Measurements from ENCODE around the gene SH3RF2. TPM values are rescaled to one million over a fixed set of nuclear protein-coding genes. Genes with fewer than 3 reads are reported as not detected.
A peak's percentile ranks its signal among the peaks of the same experiment; 100 is the strongest.

SH3RF2 gene
- total and polyA plus RNA-seq, 2 of the 13 experiments (the other 11 are each of a cell fraction or from before 2014, with no cell fraction given): 2.6 to 3.7 TPM

DNA sequence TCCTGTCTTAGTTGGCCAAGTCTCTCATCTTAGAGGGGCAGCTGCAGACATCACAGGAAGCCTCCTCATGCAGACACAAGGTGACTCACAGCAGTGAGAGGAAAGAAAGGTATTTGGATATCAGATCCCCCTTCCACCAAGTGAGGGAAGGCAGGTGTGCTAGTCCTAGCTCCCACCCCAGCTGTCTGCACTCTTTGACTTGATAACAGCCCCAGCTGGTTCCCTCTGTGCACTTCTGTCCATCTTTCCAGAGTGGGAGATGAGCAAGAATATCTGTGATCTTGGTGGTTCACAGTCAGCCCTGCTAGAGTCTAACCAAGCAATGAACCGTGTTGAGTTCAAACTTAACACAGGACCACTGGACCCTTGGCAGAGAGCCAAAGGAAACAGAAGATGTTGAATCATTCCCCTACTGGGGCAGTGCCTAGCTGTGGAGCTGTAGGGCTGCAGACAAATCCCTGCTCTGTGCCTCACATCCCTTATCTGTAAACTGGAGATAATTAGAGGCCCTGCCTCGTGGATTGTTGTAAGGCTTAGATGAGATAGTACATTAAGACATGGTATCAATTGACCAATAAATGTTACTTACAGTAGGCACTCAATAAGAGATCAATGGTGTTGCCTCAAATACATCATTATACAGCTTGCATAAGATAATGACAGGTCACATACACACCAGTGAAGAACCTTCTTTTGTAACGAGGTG lies 39.1 kb downstream of the SH3RF2 start:
- peak; percentile 94 for FAIRE-seq
- CTCF ChIA-PET (ENCODE audit: low intra/inter-chr PET ratio, low total read pairs): no interaction called here
- ATAC-seq: peak; percentile 80
- Histone ChIP-seq H3K79me2 (ENCODE audit: insufficient read depth, low read length) (no peaks in the 10 kb centered on the region), H3K9me3 (ENCODE audit: low read length) (no peaks in the 10 kb centered on the region; the same call in 1 of the 2 replicates), H2AFZ (ENCODE audit: low read length) (no peak overlapping the region), H3K36me3 (replicated peaks in 1 of 2; ENCODE audit: control insufficient read depth in 1 of 2, insufficient read depth in 2 of 2, low read length in 2 of 2) (no peaks in the 10 kb centered on the region), H3K4me2 (ENCODE audit: low read depth, low read length) (peak overlapping the region; percentile 40), H3K27me3 (ENCODE audit: control insufficient read depth in 1 of 2, insufficient read depth in 2 of 2, low read length in 2 of 2) (no peaks in the 10 kb centered on the region), H4K20me1 (ENCODE audit: insufficient read depth, low read length) (no peaks in the 10 kb centered on the region), H3K4me1 (ENCODE audit: insufficient read depth, low read length) (peaks cover 75% of the 10 kb centered on the region), H3K9ac (ENCODE audit: insufficient read depth, low read depth, low read length) (no peak overlapping the region), H3K27ac (ENCODE audit: extremely low read length, insufficient read depth, low read length) (peak overlapping the region; percentile 5), H3K4me3 (replicated peaks in 1 of 3; ENCODE audit: insufficient read depth in 1 of 3, low read depth in 2 of 3, low read length in 3 of 3) (no peak overlapping the region)
- peak; percentile 93 for DNase-seq (ENCODE audit: low spot score)
- in situ Hi-C loops (cut with HindIII; ENCODE audit: extremely low pct_ligation_motif_present, low pct_unique_long_range_greater_than_20kb): no loop called here
- WGBS (ENCODE audit: low lambda C conversion rate): 26% methylated on average over 3 of the region's 3 CpGs
- intact Hi-C loops (cut with micrococcal nuclease; ENCODE audit: unreplicated experiment): loop anchor here (5.0 to 10.0 kb wide), 2 partner anchors 52 to 121 kb away; no protein-coding TSS in a partner anchor
- no TSS peak for BruUV-seq (replicated peaks)
- POLR2A ChIA-PET: interaction anchor here (0.5 to 1.6 kb wide), 6 partner anchors 13 to 164 kb away, joined by 3 to 8 read pairs (median 3); partner anchors contain the start of gene SH3RF2
- no peak for TF ChIP-seq ZNF451 (CRISPR knock-in tag; IDR thresholded peaks at IDR 0.05)
- peak; percentile 46; the same call in 1 of the 2 replicates for TF ChIP-seq NR2C2 (CRISPR knock-in tag; IDR thresholded peaks at IDR 0.05; ENCODE audit: borderline replicate concordance)
- peak; percentile 13; the same call in 1 of the 2 replicates for TF ChIP-seq CREM (IDR thresholded peaks at IDR 0.05)
- TF ChIP-seq CREM (CRISPR knock-in tag; IDR thresholded peaks at IDR 0.05): no peak
- no peak for TF ChIP-seq ZNF576 (CRISPR knock-in tag; IDR thresholded peaks at IDR 0.05)
- no peak for TF ChIP-seq ZNF44 (CRISPR knock-in tag; IDR thresholded peaks at IDR 0.05)
- TF ChIP-seq, protein P1, sequence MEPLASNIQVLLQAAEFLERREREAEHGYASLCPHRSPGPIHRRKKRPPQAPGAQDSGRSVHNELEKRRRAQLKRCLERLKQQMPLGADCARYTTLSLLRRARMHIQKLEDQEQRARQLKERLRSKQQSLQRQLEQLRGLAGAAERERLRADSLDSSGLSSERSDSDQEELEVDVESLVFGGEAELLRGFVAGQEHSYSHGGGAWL (CRISPR knock-in tag; IDR thresholded peaks at IDR 0.05): no peak
- TF ChIP-seq XRCC5 (optimal IDR thresholded peaks at IDR 0.05; ENCODE audit: low read length): peak; percentile 12
- TF ChIP-seq, protein P2, sequence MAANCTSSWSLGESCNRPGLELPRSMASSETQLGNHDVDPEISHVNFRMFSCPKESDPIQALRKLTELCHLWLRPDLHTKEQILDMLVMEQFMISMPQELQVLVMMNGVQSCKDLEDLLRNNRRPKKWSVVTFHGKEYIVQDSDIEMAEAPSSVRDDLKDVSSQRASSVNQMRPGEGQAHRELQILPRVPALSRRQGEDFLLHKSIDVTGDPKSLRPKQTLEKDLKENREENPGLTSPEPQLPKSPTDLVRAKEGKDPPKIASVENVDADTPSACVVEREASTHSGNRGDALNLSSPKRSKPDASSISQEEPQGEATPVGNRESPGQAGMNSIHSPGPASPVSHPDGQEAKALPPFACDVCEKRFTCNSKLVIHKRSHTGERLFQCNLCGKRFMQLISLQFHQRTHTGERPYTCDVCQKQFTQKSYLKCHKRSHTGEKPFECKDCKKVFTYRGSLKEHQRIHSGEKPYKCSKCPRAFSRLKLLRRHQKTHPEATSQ (CRISPR knock-in tag; IDR thresholded peaks at IDR 0.05; ENCODE audit: borderline replicate concordance): peak; percentile 77; the same call in 1 of the 2 replicates
- no peak for TF ChIP-seq ZNF615 (CRISPR knock-in tag; IDR thresholded peaks at IDR 0.05; ENCODE audit: borderline replicate concordance)
- TF ChIP-seq NFE2 (CRISPR knock-in tag; IDR thresholded peaks at IDR 0.05): no peak; the same call in 1 of the 2 replicates
- TF ChIP-seq HMG20A (CRISPR knock-in tag; IDR thresholded peaks at IDR 0.05; ENCODE audit: borderline replicate concordance): peak; percentile 77
- TF ChIP-seq KMT2A (CRISPR knock-in tag; IDR thresholded peaks at IDR 0.05): no peak
- TF ChIP-seq, protein P3, sequence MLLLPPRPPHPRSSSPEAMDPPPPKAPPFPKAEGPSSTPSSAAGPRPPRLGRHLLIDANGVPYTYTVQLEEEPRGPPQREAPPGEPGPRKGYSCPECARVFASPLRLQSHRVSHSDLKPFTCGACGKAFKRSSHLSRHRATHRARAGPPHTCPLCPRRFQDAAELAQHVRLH (CRISPR knock-in tag; IDR thresholded peaks at IDR 0.05; ENCODE audit: borderline replicate concordance, low read depth): peak; percentile 74; the same call in 1 of the 2 replicates
- TF ChIP-seq ZSCAN29 (CRISPR knock-in tag; conservative IDR thresholded peaks at IDR 0.05): peak; percentile 90; the same call in 1 of the 2 replicates
- 0 out of 2 replicates have a peak, but pooled peaks have one; percentile 38 for TF ChIP-seq ZNF691 (CRISPR knock-in tag; IDR thresholded peaks at IDR 0.05; ENCODE audit: borderline replicate concordance, low read depth)
- 0 out of 2 replicates have a peak, but pooled peaks have one; percentile 72 for TF ChIP-seq ZSCAN20 (CRISPR knock-in tag; IDR thresholded peaks at IDR 0.05; ENCODE audit: borderline replicate concordance)
- TF ChIP-seq KAT2B (IDR thresholded peaks at IDR 0.05; ENCODE audit: borderline replicate concordance, low read depth, low read length): no peak
- 0 out of 2 replicates have a peak, but pooled peaks have one; percentile 38 for TF ChIP-seq IRF2 (CRISPR knock-in tag; IDR thresholded peaks at IDR 0.05)
